ENCODE results near the gene MACF1.
A peak's percentile ranks its signal among the peaks of the same experiment; 100 is the strongest.

MACF1 gene

GRCh38 chr1:39524591-39525365 is 320.3 kb downstream of the MACF1 start:
- DNase-seq = no peak

DNA sequence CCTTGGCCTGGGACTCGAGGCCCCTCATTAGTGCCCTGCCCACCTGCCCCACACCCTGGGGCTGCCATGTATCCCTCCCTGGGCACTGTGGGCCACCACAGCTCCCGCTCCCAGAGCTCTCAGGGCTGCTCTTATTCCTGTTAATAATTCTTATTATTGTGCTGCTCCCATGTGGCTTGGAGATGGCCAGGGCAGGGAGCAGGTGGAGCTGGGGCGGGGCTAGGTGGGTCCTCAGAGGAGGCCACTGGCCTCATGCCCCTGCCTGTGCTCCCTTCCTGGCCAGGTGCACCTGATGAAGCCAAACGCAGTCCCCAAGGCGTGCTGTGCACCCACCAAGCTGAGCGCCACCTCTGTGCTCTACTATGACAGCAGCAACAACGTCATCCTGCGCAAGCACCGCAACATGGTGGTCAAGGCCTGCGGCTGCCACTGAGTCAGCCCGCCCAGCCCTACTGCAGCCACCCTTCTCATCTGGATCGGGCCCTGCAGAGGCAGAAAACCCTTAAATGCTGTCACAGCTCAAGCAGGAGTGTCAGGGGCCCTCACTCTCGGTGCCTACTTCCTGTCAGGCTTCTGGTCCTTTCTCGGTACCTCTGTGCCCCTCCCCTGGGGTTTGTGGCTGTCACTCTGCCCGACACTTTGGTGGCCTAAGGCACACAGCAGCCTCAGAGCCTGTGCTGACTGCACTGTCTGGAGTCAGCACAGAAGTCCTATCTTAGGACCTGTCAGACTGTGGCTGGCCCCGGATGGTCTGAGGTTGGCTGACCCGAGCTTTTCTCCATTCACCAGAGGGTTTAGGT is 321.1 kb downstream of the MACF1 start:
- no peak for DNase-seq

GRCh38 chr1:39526466-39527189 is 322.1 kb downstream of the MACF1 start:
- no peak for DNase-seq

GRCh38 chr1:39527190-39527579 is 322.7 kb downstream of the MACF1 start:
- DNase-seq = peak; percentile 74

DNA sequence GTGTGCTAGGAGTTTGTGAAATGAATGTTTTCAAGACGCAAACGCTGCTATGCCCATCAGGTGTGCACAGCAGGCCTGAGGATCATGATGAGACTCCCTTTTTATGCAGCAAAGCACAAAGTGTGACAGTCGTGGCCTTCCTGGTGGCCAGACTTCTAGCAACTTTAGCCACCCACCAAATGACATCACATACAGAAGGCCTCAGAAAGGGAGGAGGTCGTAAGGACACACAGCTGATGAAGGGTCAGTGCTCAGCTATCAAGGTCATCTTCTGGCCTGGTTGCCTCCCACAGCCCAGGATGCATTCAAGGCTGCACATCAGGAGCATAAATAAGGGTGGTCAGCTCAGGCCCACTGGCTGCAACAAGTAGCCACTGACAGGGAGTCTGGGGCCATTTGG is 323.6 kb downstream of the MACF1 start:
- no peak for DNase-seq

- no peak for DNase-seq
Observed at GRCh38 chr1:39529901-39530535, 325.5 kb downstream of the MACF1 start.

DNA sequence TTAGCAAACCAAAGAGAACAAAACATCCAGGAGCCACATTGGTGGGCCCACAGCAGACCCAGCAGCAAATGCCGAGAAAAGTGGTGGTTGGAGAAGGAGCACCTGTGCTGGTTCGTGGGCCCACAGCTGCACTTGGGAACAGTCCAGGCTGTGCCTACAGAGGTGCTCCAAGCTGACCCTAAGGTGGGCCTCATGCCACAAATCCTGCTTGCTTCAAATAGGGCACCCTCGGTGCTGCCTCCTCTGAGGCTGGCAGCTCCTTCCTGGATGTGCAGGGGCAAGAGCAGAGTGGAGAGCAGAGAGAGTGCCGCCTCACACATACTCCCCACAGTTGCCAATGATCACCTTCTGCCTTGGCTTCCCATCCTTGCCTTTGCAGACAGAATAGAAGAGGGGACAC is 327.0 kb downstream of the MACF1 start:
- no peak for DNase-seq

GRCh38 chr1:39533442-39533841 is 328.9 kb downstream of the MACF1 start:
- DNase-seq = no peak
